A673 (cell line): ENCODE measurements around the gene PZP. TPM values are rescaled to one million over a fixed set of nuclear protein-coding genes. Genes with fewer than 3 reads are reported as not detected.

Experiments
- BruUV-seq: library from RNA; stranded (reverse); fragments of 400-500 nt; replicated peaks from 2 replicates; lab custom pipeline; 2021; lab: Mats Ljungman, UMichigan
- CTCF ChIA-PET: fragments of 300-600 bp; sonication (Branson Sonifier 250); formaldehyde crosslinking; loops from one replicate; lab custom pipeline; 2022; ENCODE audit warnings: antibody characterized with exemption; lab: Charles Lee
- POLR2A ChIA-PET: fragments of 300-600 bp; sonication (Branson Sonifier 250); formaldehyde crosslinking; loops from one replicate; lab custom pipeline; 2022; ENCODE audit warnings: antibody characterized with exemption; ENCODE audit not compliant: low non-redundant PET; lab: Charles Lee
- DNase-seq: peaks from one replicate; pipeline ENCODE4 v3.0.0-alpha.2; 2015; ENCODE audit warnings: low spot score
- H3K27ac ChIP-seq: fragments of 200-600 bp; sonication (generic); 2 replicates; pipeline ENCODE4 v1.5.1; 2016; ENCODE audit warnings: mixed run types, low read depth, mild to moderate bottlenecking, mixed read lengths, antibody characterized with exemption, low read length; ENCODE audit not compliant: poor library complexity, severe bottlenecking
- H3K27me3 ChIP-seq: fragments of 200-600 bp; sonication (generic); replicated peaks from 2 replicates; pipeline ENCODE4 v1.6.1; 2017; ENCODE audit warnings: mixed run types, low read depth, mild to moderate bottlenecking, mixed read lengths, antibody characterized with exemption, low read length; ENCODE audit not compliant: insufficient read depth, poor library complexity
- H3K36me3 ChIP-seq: fragments of 200-600 bp; sonication (generic); 2 replicates; pipeline ENCODE4 v1.6.1; 2016; ENCODE audit warnings: mixed run types, mild to moderate bottlenecking, mixed read lengths, antibody characterized with exemption, low read length; ENCODE audit not compliant: insufficient read depth, poor library complexity, severe bottlenecking
- H3K4me1 ChIP-seq: fragments of 200-600 bp; sonication (generic); 2 replicates; pipeline ENCODE4 v1.6.1; 2017; ENCODE audit warnings: mixed run types, mild to moderate bottlenecking, mixed read lengths, antibody characterized with exemption, low read length; ENCODE audit not compliant: insufficient read depth, poor library complexity, severe bottlenecking
- H3K4me3 ChIP-seq: fragments of 200-600 bp; sonication (generic); 2 replicates; pipeline ENCODE4 v1.5.1; 2016; ENCODE audit warnings: low read depth, mixed run types, mild to moderate bottlenecking, mixed read lengths, low read length; ENCODE audit not compliant: poor library complexity, severe bottlenecking
- H3K9me3 ChIP-seq: fragments of 200-600 bp; sonication (generic); 2 replicates; pipeline ENCODE4 v1.6.1; 2016; ENCODE audit warnings: mixed run types, low read depth, mild to moderate bottlenecking, mixed read lengths, antibody characterized with exemption, low read length; ENCODE audit not compliant: poor library complexity, severe bottlenecking
- CTCF ChIP-seq: fragments of 300-800, 200-600 bp; sonication (generic); conservative IDR thresholded peaks from 2 replicates; pipeline ENCODE4 v1.5.1; 2017; ENCODE audit warnings: low read depth, mild to moderate bottlenecking, antibody characterized with exemption, low read length, moderate library complexity, mixed read lengths
- EZH2 ChIP-seq: fragments of 200-600 bp; sonication (generic); IDR thresholded peaks from 2 replicates; pipeline ENCODE4 v1.6.1; 2017; ENCODE audit warnings: borderline replicate concordance, low read depth, mild to moderate bottlenecking, mixed read lengths, antibody characterized with exemption, low read length; ENCODE audit not compliant: poor library complexity, severe bottlenecking
- intact Hi-C: fragments of 100-400 bp; cut with micrococcal nuclease; formaldehyde crosslinking; loops from one replicate; pipeline ENCODE4 v1.10.0; 2022; ENCODE audit not compliant: unreplicated experiment
- total RNA-seq: library from RNA; stranded (reverse); gene quantifications from 2 replicates; pipeline ENCODE4 v1.2.3, GENCODE V29; 2021

The PZP gene
- total RNA-seq, 1 experiment from 2014 or later = not detected

- no TSS peak for BruUV-seq
- no peak for DNase-seq
- CTCF ChIA-PET = no interaction called here
Observed at GRCh38 chr12:9248435-9248834, 40.2 kb upstream of the PZP start.

DNA sequence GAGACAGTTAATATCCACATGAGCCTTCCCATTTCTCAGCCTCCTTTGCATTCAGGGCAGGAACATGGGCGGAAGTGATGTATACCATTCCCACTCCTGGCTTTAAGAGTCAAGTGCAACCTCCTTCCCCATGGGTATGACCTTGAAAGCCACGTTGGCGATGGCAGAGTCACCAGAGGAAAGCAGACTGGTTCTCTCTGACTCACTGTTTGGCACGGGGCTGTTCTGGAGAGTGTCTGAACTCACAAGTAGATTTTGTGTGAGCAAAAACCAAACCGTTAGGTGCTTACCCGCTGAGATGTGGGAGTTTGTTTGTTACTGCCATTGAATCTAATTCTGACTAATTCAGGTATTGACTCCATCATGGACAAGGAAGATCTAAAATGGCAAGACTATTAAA is 36.7 kb upstream of the PZP start:
- Histone ChIP-seq H3K27me3 (peaks cover 52% of the 10 kb centered on the region), H3K36me3 (no peaks in the 10 kb centered on the region), H3K4me1 (no peaks in the 10 kb centered on the region), H3K9me3 (no peaks in the 10 kb centered on the region), H3K4me3 (no peak overlapping the region), H3K27ac (no peak overlapping the region)
- CTCF ChIA-PET = no interaction called here
- intact Hi-C loops = no loop called here
- no peak for DNase-seq
- BruUV-seq = no TSS peak
- TF ChIP-seq CTCF (no peak), EZH2 (no peak)
- POLR2A ChIA-PET = no interaction called here

More at GRCh38 chr12:9248435-9248834, 40.2 kb upstream of the PZP start:
- Histone ChIP-seq H3K4me1 (no peaks in the 10 kb centered on the region), H3K36me3 (no peaks in the 10 kb centered on the region), H3K27me3 (peaks cover 28% of the 10 kb centered on the region), H3K4me3 (no peak overlapping the region), H3K27ac (no peak overlapping the region), H3K9me3 (no peaks in the 10 kb centered on the region)
- TF ChIP-seq CTCF (no peak), EZH2 (no peak)
- POLR2A ChIA-PET = no interaction called here
- intact Hi-C loops = no loop called here

DNA sequence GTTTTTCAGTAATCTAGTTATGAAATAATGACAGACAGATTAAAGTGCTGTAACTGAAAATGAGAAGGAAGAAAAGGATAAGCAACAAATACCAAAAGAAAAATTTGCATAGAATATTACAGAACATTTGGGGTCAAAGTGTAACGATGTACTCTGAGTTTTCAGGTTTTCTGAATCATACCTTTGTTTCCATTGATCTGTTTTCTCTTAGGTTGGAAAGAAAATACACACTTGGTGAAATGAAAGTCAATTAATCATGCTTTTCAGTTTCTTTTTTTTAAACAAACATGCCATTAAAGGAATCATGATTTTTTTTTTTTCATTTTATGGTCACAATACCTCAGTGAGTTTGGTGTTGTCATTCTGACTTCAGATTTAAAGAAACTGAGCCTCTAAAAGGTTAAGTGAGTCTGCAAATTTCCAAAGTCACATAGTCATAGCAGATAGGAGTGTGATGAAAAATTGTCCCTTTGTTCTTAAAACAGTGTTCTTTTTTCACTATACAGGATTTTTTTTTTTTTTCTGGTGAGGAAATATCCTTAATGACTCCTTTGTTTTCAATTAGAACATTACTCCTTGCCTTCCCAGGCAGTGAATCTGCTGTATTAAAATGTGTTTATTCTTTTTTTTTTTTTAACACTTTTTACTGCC is 35.9 kb upstream of the PZP start:
- H3K9me3 ChIP-seq = no peaks in the 10 kb centered on the region
- intact Hi-C loops = no loop called here
- no peak overlapping the region for H3K27ac ChIP-seq
- TF ChIP-seq CTCF = no peak
- DNase-seq = no peak
- H3K36me3 ChIP-seq = no peaks in the 10 kb centered on the region
- ChIA-PET CTCF (no interaction called here), POLR2A (no interaction called here)
- H3K27me3 ChIP-seq = peaks cover 48% of the 10 kb centered on the region
- no TSS peak for BruUV-seq
- H3K4me1 ChIP-seq = no peaks in the 10 kb centered on the region
- no peak overlapping the region for H3K4me3 ChIP-seq
